Measurements from ENCODE around the gene SIMC1. TPM values are rescaled to one million over a fixed set of nuclear protein-coding genes. Genes with fewer than 3 reads are reported as not detected.

Gene SIMC1
- total RNA-seq, 1 experiment from 2014 or later = 17.9 TPM

- DNase-seq (ENCODE audit: low spot score) = no peak
- Mint-ChIP-seq H3K27ac (peak overlapping the region; percentile 97), H3K4me3 (peak overlapping the region; percentile 99), H3K4me1 (peaks cover 19% of the 10 kb centered on the region), H3K27me3 (ENCODE audit: low read depth) (no peaks in the 10 kb centered on the region; the same call in 1 of the 2 replicates), H3K9me3 (no peaks in the 10 kb centered on the region), H3K36me3 (peaks cover 21% of the 10 kb centered on the region)
- CTCF ChIA-PET = interaction anchor here (1.0 to 2.6 kb wide), 5 partner anchors 16 to 660 kb away, joined by 3 to 12 read pairs (median 8); partner anchors contain the start of genes CLTB, FAF2 and RNF44
- ATAC-seq = peak; percentile 11
- POLR2A ChIA-PET = interaction anchor here (2.0 kb wide), 1 partner anchor 147 kb away, joined by 5 read pairs; the partner anchor contains the start of gene RNF44
- no peak for TF ChIP-seq ATF3 (CRISPR knock-in tag; conservative IDR thresholded peaks at IDR 0.05)
- TF ChIP-seq ZNF512 (CRISPR knock-in tag; IDR thresholded peaks at IDR 0.05; ENCODE audit: borderline replicate concordance) = no peak
- TF ChIP-seq GABPB1 (CRISPR knock-in tag; IDR thresholded peaks at IDR 0.05) = no peak
- no peak for TF ChIP-seq FOXJ3 (CRISPR knock-in tag; IDR thresholded peaks at IDR 0.05; ENCODE audit: borderline replicate concordance)
- TF ChIP-seq ATF6 (CRISPR knock-in tag; IDR thresholded peaks at IDR 0.05) = no peak
- no peak for TF ChIP-seq ELF4 (CRISPR knock-in tag; IDR thresholded peaks at IDR 0.05; ENCODE audit: low read depth)
- TF ChIP-seq GRHL2 (CRISPR knock-in tag; IDR thresholded peaks at IDR 0.05; ENCODE audit: insufficient replicate concordance, severe bottlenecking) = no peak
- no peak for TF ChIP-seq RELA (CRISPR knock-in tag; IDR thresholded peaks at IDR 0.05; ENCODE audit: borderline replicate concordance)
- 0 out of 2 replicates have a peak, but pooled peaks have one; percentile 1 for TF ChIP-seq ZNF416 (CRISPR knock-in tag; IDR thresholded peaks at IDR 0.05)
- TF ChIP-seq TEAD1 (CRISPR knock-in tag; IDR thresholded peaks at IDR 0.05) = no peak
- TF ChIP-seq SP1 (CRISPR knock-in tag; conservative IDR thresholded peaks at IDR 0.05) = no peak
- peak; percentile 46; the same call in 1 of the 2 replicates for TF ChIP-seq NFYB (CRISPR knock-in tag; conservative IDR thresholded peaks at IDR 0.05; ENCODE audit: low read depth)
- TF ChIP-seq ZNF423 (CRISPR knock-in tag; IDR thresholded peaks at IDR 0.05) = no peak
- no peak for TF ChIP-seq AR (CRISPR knock-in tag; IDR thresholded peaks at IDR 0.05)
- no peak for TF ChIP-seq E2F1 (CRISPR knock-in tag; IDR thresholded peaks at IDR 0.05)
- TF ChIP-seq PRDM15 (CRISPR knock-in tag; IDR thresholded peaks at IDR 0.05) = peak; percentile 51
- TF ChIP-seq IRF2 (CRISPR knock-in tag; IDR thresholded peaks at IDR 0.05; ENCODE audit: borderline replicate concordance, low read depth) = no peak
- no peak for TF ChIP-seq E2F5 (CRISPR knock-in tag; IDR thresholded peaks at IDR 0.05)
- TF ChIP-seq TEAD4 (CRISPR knock-in tag; IDR thresholded peaks at IDR 0.05) = no peak
- TF ChIP-seq ZNF263 (CRISPR knock-in tag; IDR thresholded peaks at IDR 0.05; ENCODE audit: low read depth) = peak; percentile 90
- no peak for TF ChIP-seq MXD4 (CRISPR knock-in tag; IDR thresholded peaks at IDR 0.05; ENCODE audit: borderline replicate concordance)
- no peak for TF ChIP-seq ETV6 (CRISPR knock-in tag; IDR thresholded peaks at IDR 0.05)
- no peak for TF ChIP-seq MYBL2 (CRISPR knock-in tag; IDR thresholded peaks at IDR 0.05)
- TF ChIP-seq NFE2L1 (CRISPR knock-in tag; IDR thresholded peaks at IDR 0.05) = no peak
Measured at GRCh38 chr5:176389135-176390123, 151.2 kb downstream of the SIMC1 start.
